Transverse colon (tissue), 3 donors: ENCODE results near the gene SLC6A13.

ENCODE experiments used
- CTCF ChIP-seq, 5 experiments: fragments of 200-600 bp in 3 of 5; fragments of 450-650 bp in 2 of 5; sonication (generic) in 3 of 5; IDR thresholded peaks; 1 replicate in 2 of 5; 2 replicates in 3 of 5; pipeline ENCODE4 v1.5.1; 2016 to 2017; ENCODE audit warnings: antibody characterized with exemption in 5 of 5, inconsistent platforms in 3 of 5, mild to moderate bottlenecking in 2 of 5, moderate library complexity in 1 of 5
- EP300 ChIP-seq: sonication (generic); formaldehyde crosslinking; IDR thresholded peaks from one replicate; pipeline ENCODE4 v1.6.1; 2017; ENCODE audit warnings: antibody characterized with exemption, low read depth

GRCh38 chr12:240566-240965, 22.1 kb downstream of the SLC6A13 start:
- TF ChIP-seq EP300 (no peak), CTCF (IDR thresholded peaks at IDR 0.05) (no peak)
